ENCODE measurements around the gene B9D1.

The B9D1 gene

DNA sequence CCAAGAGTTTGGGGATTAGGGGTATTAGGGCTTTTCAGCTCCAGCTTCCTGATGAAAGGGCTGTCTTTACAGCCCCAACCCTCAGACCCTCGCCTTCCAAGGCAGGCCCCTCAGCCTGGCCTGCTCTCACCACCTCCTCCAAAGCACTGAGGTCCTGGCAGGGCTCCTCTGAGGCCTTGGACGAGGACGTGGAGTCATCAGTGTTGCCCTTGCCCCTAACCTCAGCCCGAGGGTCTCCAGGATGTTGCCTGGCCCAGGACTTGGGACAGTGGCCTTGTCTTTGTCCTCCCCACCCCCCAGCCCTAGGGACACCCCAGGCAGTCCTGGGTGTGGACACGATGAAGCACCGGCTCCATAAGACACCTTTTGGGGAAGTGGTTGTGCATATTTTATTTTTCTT is 28.2 kb downstream of the B9D1 start:
- no peak for TF ChIP-seq CTCF (IDR thresholded peaks at IDR 0.05; ENCODE audit: low read length)
- TF ChIP-seq EZH2 (optimal IDR thresholded peaks at IDR 0.05; ENCODE audit: low read depth, low read length): no peak
- TF ChIP-seq EZH2phosphoT487 (IDR thresholded peaks at IDR 0.05; ENCODE audit: low read length): no peak
- H3K4me1 ChIP-seq (ENCODE audit: low read length): no peaks in the 10 kb centered on the region

GRCh38 chr17:19333736-19334290 is 28.7 kb downstream of the B9D1 start:
- Histone ChIP-seq H3F3A (ENCODE audit: insufficient read depth, low read length) (no peaks in the 10 kb centered on the region), H3K36me3 (replicated peaks; ENCODE audit: insufficient read depth, low read length) (no peaks in the 10 kb centered on the region), H3K4me1 (ENCODE audit: low read length) (no peaks in the 10 kb centered on the region), H3K4me3 (ENCODE audit: low read length) (no peak overlapping the region), H3K27me3 (replicated peaks; ENCODE audit: insufficient read depth, low read length) (no peaks in the 10 kb centered on the region), H3K9ac (ENCODE audit: low read length) (no peak overlapping the region), H3K4me2 (ENCODE audit: low read depth, low read length) (no peak overlapping the region), H3K9me2 (replicated peaks; ENCODE audit: insufficient read depth, low read length) (no peaks in the 10 kb centered on the region), H3K27ac (ENCODE audit: low read length) (no peak overlapping the region), H3K79me2 (ENCODE audit: low read length) (no peaks in the 10 kb centered on the region), H3K9me3 (replicated peaks; ENCODE audit: insufficient read depth, low read length) (no peaks in the 10 kb centered on the region), H2AFZ (ENCODE audit: low read length) (no peak overlapping the region), H4K20me1 (ENCODE audit: insufficient read depth, low read length) (no peaks in the 10 kb centered on the region)
- no peak for DNase-seq
- TF ChIP-seq CTCF (IDR thresholded peaks at IDR 0.05; ENCODE audit: low read length): no peak
- no peak for TF ChIP-seq EZH2phosphoT487 (IDR thresholded peaks at IDR 0.05; ENCODE audit: low read length)
- TF ChIP-seq EZH2 (optimal IDR thresholded peaks at IDR 0.05; ENCODE audit: low read depth, low read length): no peak

More for the DNA sequence above, 28.2 kb downstream of the B9D1 start:
- Histone ChIP-seq H3K36me3 (replicated peaks; ENCODE audit: insufficient read depth, low read length) (no peaks in the 10 kb centered on the region), H2AFZ (ENCODE audit: low read length) (no peak overlapping the region), H4K20me1 (ENCODE audit: insufficient read depth, low read length) (no peaks in the 10 kb centered on the region), H3K9me3 (replicated peaks; ENCODE audit: insufficient read depth, low read length) (no peaks in the 10 kb centered on the region), H3K4me3 (ENCODE audit: low read length) (no peak overlapping the region), H3K27me3 (replicated peaks; ENCODE audit: insufficient read depth, low read length) (no peaks in the 10 kb centered on the region), H3K9me2 (replicated peaks; ENCODE audit: insufficient read depth, low read length) (no peaks in the 10 kb centered on the region), H3F3A (ENCODE audit: insufficient read depth, low read length) (no peaks in the 10 kb centered on the region), H3K27ac (ENCODE audit: low read length) (no peak overlapping the region), H3K4me2 (ENCODE audit: low read depth, low read length) (no peak overlapping the region), H3K9ac (ENCODE audit: low read length) (no peak overlapping the region), H3K79me2 (ENCODE audit: low read length) (no peaks in the 10 kb centered on the region)
- DNase-seq: no peak

DNA sequence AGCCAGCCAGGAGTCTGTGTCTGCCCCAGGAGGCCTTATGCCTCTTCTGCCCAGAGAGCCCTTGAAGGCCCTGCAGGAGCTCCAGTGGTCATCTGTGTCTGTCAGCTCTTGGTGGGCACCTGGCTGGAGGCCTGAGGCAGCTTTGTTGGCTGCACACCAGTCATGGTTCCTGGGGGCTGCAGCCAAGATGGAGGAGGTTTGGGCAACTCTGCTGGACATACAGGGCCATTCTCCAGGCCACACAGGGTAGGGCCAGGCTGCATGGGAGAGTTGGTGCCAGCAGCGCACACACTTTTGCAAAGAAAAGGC is 29.4 kb downstream of the B9D1 start:
- H3K4me3 ChIP-seq (ENCODE audit: low read length): no peak overlapping the region
- H3F3A ChIP-seq (ENCODE audit: insufficient read depth, low read length): no peaks in the 10 kb centered on the region
- TF ChIP-seq EZH2phosphoT487 (IDR thresholded peaks at IDR 0.05; ENCODE audit: low read length) (no peak), EZH2 (optimal IDR thresholded peaks at IDR 0.05; ENCODE audit: low read depth, low read length) (no peak), CTCF (IDR thresholded peaks at IDR 0.05; ENCODE audit: low read length) (no peak)
- DNase-seq: no peak
- no peaks in the 10 kb centered on the region for H3K9me3 ChIP-seq (replicated peaks; ENCODE audit: insufficient read depth, low read length)
- no peaks in the 10 kb centered on the region for H3K4me1 ChIP-seq (ENCODE audit: low read length)
- H3K9me2 ChIP-seq (replicated peaks; ENCODE audit: insufficient read depth, low read length): no peaks in the 10 kb centered on the region
- H3K27me3 ChIP-seq (replicated peaks; ENCODE audit: insufficient read depth, low read length): no peaks in the 10 kb centered on the region
- H3K27ac ChIP-seq (ENCODE audit: low read length): no peak overlapping the region
- H3K9ac ChIP-seq (ENCODE audit: low read length): no peak overlapping the region
- H3K79me2 ChIP-seq (ENCODE audit: low read length): no peaks in the 10 kb centered on the region
- no peak overlapping the region for H3K4me2 ChIP-seq (ENCODE audit: low read depth, low read length)
- H2AFZ ChIP-seq (ENCODE audit: low read length): no peak overlapping the region
- no peaks in the 10 kb centered on the region for H4K20me1 ChIP-seq (ENCODE audit: insufficient read depth, low read length)
- no peaks in the 10 kb centered on the region for H3K36me3 ChIP-seq (replicated peaks; ENCODE audit: insufficient read depth, low read length)

Measured in MM.1S (cell line).